GM23248 (cell line): ENCODE results near the gene ENSA. TPM values are rescaled to one million over a fixed set of nuclear protein-coding genes. Genes with fewer than 3 reads are reported as not detected.

ENCODE experiments used
- DNase-seq: peaks from one replicate; pipeline ENCODE4 v3.0.0-alpha.2; 2015
- H2AFZ ChIP-seq: fragments of 200-600 bp; sonication (generic); 2 replicates; pipeline ENCODE4 v1.6.1; 2016; ENCODE audit warnings: antibody characterized with exemption
- H3F3A ChIP-seq: fragments of 200-600 bp; sonication (generic); 2 replicates; pipeline ENCODE4 v1.6.1; 2016; ENCODE audit warnings: mild to moderate bottlenecking, antibody characterized with exemption, mixed run types; ENCODE audit not compliant: insufficient read depth
- H3K27ac ChIP-seq: fragments of 200-600 bp; sonication (generic); 2 replicates; pipeline ENCODE4 v1.5.1; 2016; ENCODE audit warnings: mild to moderate bottlenecking
- H3K27me3 ChIP-seq: fragments of 200-600 bp; sonication (generic); replicated peaks from 2 replicates; pipeline ENCODE4 v1.6.1; 2016; ENCODE audit warnings: mild to moderate bottlenecking; ENCODE audit not compliant: insufficient read depth
- H3K36me3 ChIP-seq: fragments of 200-600 bp; sonication (generic); 2 replicates; pipeline ENCODE4 v1.6.1; 2016; ENCODE audit warnings: low read depth, mild to moderate bottlenecking
- H3K4me1 ChIP-seq: fragments of 200-600 bp; sonication (generic); 2 replicates; pipeline ENCODE4 v1.6.1; 2016; ENCODE audit warnings: mild to moderate bottlenecking; ENCODE audit not compliant: insufficient read depth
- H3K4me2 ChIP-seq: fragments of 200-600 bp; sonication (generic); one replicate; pipeline ENCODE4 v1.6.1; 2016; ENCODE audit warnings: mild to moderate bottlenecking; ENCODE audit not compliant: unreplicated experiment
- H3K4me3 ChIP-seq: fragments of 200-600 bp; sonication (generic); 2 replicates; pipeline ENCODE4 v1.5.1; 2016; ENCODE audit warnings: mild to moderate bottlenecking
- H3K79me2 ChIP-seq: fragments of 200-600 bp; sonication (generic); 2 replicates; pipeline ENCODE4 v1.6.1; 2016; ENCODE audit warnings: mild to moderate bottlenecking; ENCODE audit not compliant: insufficient read depth
- H3K9ac ChIP-seq: fragments of 200-600 bp; sonication (generic); 2 replicates; pipeline ENCODE4 v1.6.1; 2016; ENCODE audit warnings: mild to moderate bottlenecking
- H3K9me2 ChIP-seq: fragments of 200-600 bp; sonication (generic); 2 replicates; pipeline ENCODE4 v1.6.1; 2016; ENCODE audit warnings: mixed run types, mild to moderate bottlenecking, moderate library complexity; ENCODE audit not compliant: insufficient read depth
- H3K9me3 ChIP-seq: fragments of 200-600 bp; sonication (generic); one replicate; pipeline ENCODE4 v1.6.1; 2017; ENCODE audit warnings: low read depth
- H4K20me1 ChIP-seq: fragments of 200-600 bp; sonication (generic); 2 replicates; pipeline ENCODE4 v1.6.0; 2016; ENCODE audit not compliant: insufficient read depth
- EZH2 ChIP-seq: fragments of 200-600 bp; sonication (generic); IDR thresholded peaks from 2 replicates; pipeline ENCODE4 v1.6.1; 2018; ENCODE audit warnings: antibody characterized with exemption, mild to moderate bottlenecking; ENCODE audit not compliant: insufficient read depth, poor library complexity, severe bottlenecking
- EZH2phosphoT487 ChIP-seq: fragments of 200-600 bp; sonication (generic); IDR thresholded peaks from 2 replicates; pipeline ENCODE4 v1.6.1; 2018; ENCODE audit warnings: antibody characterized with exemption, moderate library complexity, mild to moderate bottlenecking, low read depth; ENCODE audit not compliant: insufficient read depth
- WGBS, 2 experiments: methylation state at CpG; one replicate each; pipeline ENCODE4 v1.1.6; 2015 to 2017; ENCODE audit warnings: low lambda C conversion rate in 2 of 2, low coverage in 1 of 2; ENCODE audit errors: missing lambda C conversion rate in 2 of 2; 5-methylcytosine and 5-hydroxymethylcytosine counted together
- in situ Hi-C: fragments of 300-500 bp; cut with MboI; formaldehyde crosslinking; loops from 2 replicates; pipeline ENCODE4 v1.15.0; 2020
- polyA plus RNA-seq: library from polyadenylated mRNA; unstranded; fragments of >200 nt; fragmentation: Nextera tagmentation; extraction: Ambion mirVana; gene quantifications from 2 replicates; pipeline ENCODE4 v1.2.1, GENCODE V29; 2016
- total RNA-seq: library from RNA; depleted of rRNA; stranded (reverse); fragments of >200 nt; shearing (Covaris generic); gene quantifications from 2 replicates; pipeline ENCODE4 v1.2.3, GENCODE V29; 2014

Gene ENSA
- total and polyA plus RNA-seq, 2 experiments from 2014 or later, result 44.4 to 54.3 TPM

- no peak for DNase-seq
- H3K4me2 ChIP-seq, result no peak overlapping the region
- no peak overlapping the region for H3K4me3 ChIP-seq
- H3K79me2 ChIP-seq, result peaks cover 49% of the 10 kb centered on the region
- H3K27me3 ChIP-seq, result no peaks in the 10 kb centered on the region
- no peak overlapping the region for H2AFZ ChIP-seq
- H3K4me1 ChIP-seq, result peaks cover 46% of the 10 kb centered on the region
- peaks cover 53% of the 10 kb centered on the region for H3F3A ChIP-seq
- no peak overlapping the region for H3K27ac ChIP-seq
- no peak overlapping the region for H3K9ac ChIP-seq
- in situ Hi-C loops, result no loop called here
- 94 to 97% methylated on average over 12 of the region's 12 CpGs for WGBS, 2 experiments
- no peaks in the 10 kb centered on the region for H3K9me2 ChIP-seq
- no peaks in the 10 kb centered on the region for H4K20me1 ChIP-seq
- H3K36me3 ChIP-seq, result no peaks in the 10 kb centered on the region
- H3K9me3 ChIP-seq, result no peaks in the 10 kb centered on the region
- TF ChIP-seq EZH2phosphoT487 (no peak), EZH2 (no peak)
These were observed 13.8 kb downstream of the ENSA start for GRCh38 chr1:150615346-150616201.

GRCh38 chr1:150613061-150613920, 16.1 kb downstream of the ENSA start:
- 36 to 37% methylated on average over 12 of the region's 12 CpGs for WGBS, 2 experiments
- H3K27ac ChIP-seq, result peak overlapping the region; percentile 100
- no peaks in the 10 kb centered on the region for H4K20me1 ChIP-seq
- H3K9me2 ChIP-seq, result no peaks in the 10 kb centered on the region
- TF ChIP-seq EZH2phosphoT487 (no peak), EZH2 (no peak)
- H3K36me3 ChIP-seq, result no peaks in the 10 kb centered on the region
- in situ Hi-C loops, result no loop called here
- H2AFZ ChIP-seq, result no peak overlapping the region
- H3K79me2 ChIP-seq, result peaks cover 52% of the 10 kb centered on the region
- peak overlapping the region; percentile 72 for H3K4me2 ChIP-seq
- H3K9me3 ChIP-seq, result no peaks in the 10 kb centered on the region
- peaks cover 46% of the 10 kb centered on the region for H3F3A ChIP-seq
- DNase-seq, result peak; percentile 94
- peak overlapping the region; percentile 90 for H3K9ac ChIP-seq
- peaks cover 42% of the 10 kb centered on the region for H3K4me1 ChIP-seq
- H3K4me3 ChIP-seq, result peak overlapping the region; percentile 54
- no peaks in the 10 kb centered on the region for H3K27me3 ChIP-seq

- in situ Hi-C loops, result no loop called here
- H4K20me1 ChIP-seq, result no peaks in the 10 kb centered on the region
- H3F3A ChIP-seq, result peaks cover 46% of the 10 kb centered on the region
- no peak for TF ChIP-seq EZH2phosphoT487
- TF ChIP-seq EZH2, result no peak
- no peak for DNase-seq
- peak overlapping the region; percentile 90 for H3K9ac ChIP-seq
- H3K27ac ChIP-seq, result peak overlapping the region; percentile 100
- H2AFZ ChIP-seq, result no peak overlapping the region
- H3K9me2 ChIP-seq, result no peaks in the 10 kb centered on the region
- no peaks in the 10 kb centered on the region for H3K27me3 ChIP-seq
- peak overlapping the region; percentile 26 for H3K4me2 ChIP-seq
- H3K4me3 ChIP-seq, result peak overlapping the region; percentile 33
- no peaks in the 10 kb centered on the region for H3K36me3 ChIP-seq
- H3K4me1 ChIP-seq, result peaks cover 42% of the 10 kb centered on the region
- no peaks in the 10 kb centered on the region for H3K9me3 ChIP-seq
- WGBS, 2 experiments, result 66 to 69% methylated on average over 3 of the region's 3 CpGs
- H3K79me2 ChIP-seq, result peaks cover 57% of the 10 kb centered on the region
These were observed 17.4 kb downstream of the ENSA start for GRCh38 chr1:150612014-150612345.

- H2AFZ ChIP-seq, result no peak overlapping the region
- no peak for DNase-seq
- H3K27me3 ChIP-seq, result no peaks in the 10 kb centered on the region
- peak overlapping the region; percentile 100 for H3K27ac ChIP-seq
- H3F3A ChIP-seq, result peaks cover 46% of the 10 kb centered on the region
- H3K79me2 ChIP-seq, result peaks cover 64% of the 10 kb centered on the region
- TF ChIP-seq EZH2, result no peak
- no peaks in the 10 kb centered on the region for H4K20me1 ChIP-seq
- peaks cover 44% of the 10 kb centered on the region for H3K4me1 ChIP-seq
- peak overlapping the region; percentile 90 for H3K9ac ChIP-seq
- no peak overlapping the region for H3K4me2 ChIP-seq
- 96 to 97% methylated on average over 4 of the region's 4 CpGs for WGBS, 2 experiments
- H3K36me3 ChIP-seq, result no peaks in the 10 kb centered on the region
- in situ Hi-C loops, result no loop called here
- H3K9me2 ChIP-seq, result no peaks in the 10 kb centered on the region
- H3K4me3 ChIP-seq, result no peak overlapping the region
- no peaks in the 10 kb centered on the region for H3K9me3 ChIP-seq
These were observed 18.8 kb downstream of the ENSA start for GRCh38 chr1:150610576-150610975.
